ENCODE data around the gene NEK7.

DNA sequence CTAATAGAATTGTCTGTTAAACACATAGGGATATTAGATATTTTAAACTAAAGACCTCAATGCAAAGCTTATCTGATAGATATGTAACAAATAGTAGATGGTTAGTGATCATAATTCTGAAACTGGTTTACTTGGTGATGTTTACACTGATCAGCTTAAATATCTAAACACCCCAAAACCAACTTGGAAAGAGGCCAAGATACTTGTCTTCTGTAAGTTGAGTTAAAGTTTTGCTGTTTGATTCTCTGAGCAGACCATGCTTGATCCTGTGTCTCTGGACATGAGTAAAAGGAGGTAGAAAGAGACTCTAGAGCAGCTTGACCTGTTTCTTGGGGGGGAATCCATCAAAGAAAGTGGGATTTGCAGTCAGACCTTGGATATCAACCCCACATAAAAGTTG lies 107.5 kb downstream of the NEK7 start:
- TF ChIP-seq, protein P1, sequence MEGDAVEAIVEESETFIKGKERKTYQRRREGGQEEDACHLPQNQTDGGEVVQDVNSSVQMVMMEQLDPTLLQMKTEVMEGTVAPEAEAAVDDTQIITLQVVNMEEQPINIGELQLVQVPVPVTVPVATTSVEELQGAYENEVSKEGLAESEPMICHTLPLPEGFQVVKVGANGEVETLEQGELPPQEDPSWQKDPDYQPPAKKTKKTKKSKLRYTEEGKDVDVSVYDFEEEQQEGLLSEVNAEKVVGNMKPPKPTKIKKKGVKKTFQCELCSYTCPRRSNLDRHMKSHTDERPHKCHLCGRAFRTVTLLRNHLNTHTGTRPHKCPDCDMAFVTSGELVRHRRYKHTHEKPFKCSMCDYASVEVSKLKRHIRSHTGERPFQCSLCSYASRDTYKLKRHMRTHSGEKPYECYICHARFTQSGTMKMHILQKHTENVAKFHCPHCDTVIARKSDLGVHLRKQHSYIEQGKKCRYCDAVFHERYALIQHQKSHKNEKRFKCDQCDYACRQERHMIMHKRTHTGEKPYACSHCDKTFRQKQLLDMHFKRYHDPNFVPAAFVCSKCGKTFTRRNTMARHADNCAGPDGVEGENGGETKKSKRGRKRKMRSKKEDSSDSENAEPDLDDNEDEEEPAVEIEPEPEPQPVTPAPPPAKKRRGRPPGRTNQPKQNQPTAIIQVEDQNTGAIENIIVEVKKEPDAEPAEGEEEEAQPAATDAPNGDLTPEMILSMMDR (IDR thresholded peaks at IDR 0.05 in 8 of 11, conservative IDR thresholded peaks at IDR 0.05 in 3 of 11): no peak
- no peak for TF ChIP-seq POLR2AphosphoS5 (IDR thresholded peaks at IDR 0.05)

Measured in spleen (tissue), 7 donors.